GM19238 (cell line): ENCODE data around the gene NRG3.
"Not testable (repeated sequence)": the region's sequence is repeated elsewhere in the genome, so short reads cannot be mapped to it uniquely, and the experiment has no call there.

Experiments
- DNase-seq: peaks from one replicate; pipeline ENCODE4 v3.0.0; 2011; ENCODE audit warnings: low spot score; ENCODE audit not compliant: insufficient read length

NRG3 gene

DNA sequence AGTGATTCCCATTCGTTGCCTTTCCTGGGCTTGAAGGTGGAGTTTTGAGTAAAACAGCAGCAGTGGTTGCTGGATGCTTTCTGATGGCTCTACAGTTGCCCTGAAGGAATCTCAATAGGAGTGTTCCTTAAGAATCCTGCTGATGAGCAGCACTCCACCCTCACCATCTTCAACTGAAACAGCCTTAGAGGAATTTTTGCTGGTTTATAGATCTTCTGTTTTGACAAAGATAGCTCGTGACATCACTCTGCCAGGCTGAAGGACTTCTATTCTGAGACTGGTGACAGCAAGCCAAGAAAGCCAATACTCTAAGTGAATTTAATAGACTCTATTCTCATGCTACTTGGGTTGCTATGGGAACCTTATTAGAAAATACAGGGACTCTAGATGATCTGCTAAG, 1014.7 kb downstream of the NRG3 start:
- no peak for DNase-seq

GRCh38 chr10:82890573-82890972, 1015.6 kb downstream of the NRG3 start:
- no peak for DNase-seq

- DNase-seq = no peak
Measured at GRCh38 chr10:82908096-82908495, 1033.1 kb downstream of the NRG3 start.

GRCh38 chr10:82908751-82909150, 1033.8 kb downstream of the NRG3 start:
- DNase-seq = no peak

- DNase-seq = no peak
Measured at GRCh38 chr10:82910301-82910700, 1035.3 kb downstream of the NRG3 start.

GRCh38 chr10:82914655-82915136, 1039.7 kb downstream of the NRG3 start:
- DNase-seq = no peak

- DNase-seq = no peak
Measured at GRCh38 chr10:82916941-82917340, 1041.9 kb downstream of the NRG3 start.

GRCh38 chr10:82918022-82918421, 1043.0 kb downstream of the NRG3 start:
- DNase-seq = no peak

DNA sequence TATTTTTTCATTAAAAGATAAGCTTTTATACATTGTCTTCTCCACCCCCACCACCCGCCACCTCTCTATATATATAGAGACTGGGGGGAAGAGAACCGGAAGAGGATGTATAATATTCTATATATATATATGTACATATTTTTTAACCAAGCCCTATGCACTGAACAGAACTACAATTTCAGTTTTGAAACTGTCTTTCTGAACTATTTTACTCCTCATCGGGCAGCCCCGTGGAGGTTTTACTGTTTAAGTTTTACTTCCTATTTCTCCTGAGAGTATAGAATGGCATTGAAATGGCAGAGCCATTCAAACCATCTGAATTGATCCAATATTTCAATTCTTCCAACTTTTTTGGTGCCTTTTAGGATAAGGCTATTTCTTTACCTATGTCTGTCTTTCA, 1047.1 kb downstream of the NRG3 start:
- no peak for DNase-seq

- DNase-seq = no peak
Measured at GRCh38 chr10:82922755-82923154, 1047.8 kb downstream of the NRG3 start.

DNA sequence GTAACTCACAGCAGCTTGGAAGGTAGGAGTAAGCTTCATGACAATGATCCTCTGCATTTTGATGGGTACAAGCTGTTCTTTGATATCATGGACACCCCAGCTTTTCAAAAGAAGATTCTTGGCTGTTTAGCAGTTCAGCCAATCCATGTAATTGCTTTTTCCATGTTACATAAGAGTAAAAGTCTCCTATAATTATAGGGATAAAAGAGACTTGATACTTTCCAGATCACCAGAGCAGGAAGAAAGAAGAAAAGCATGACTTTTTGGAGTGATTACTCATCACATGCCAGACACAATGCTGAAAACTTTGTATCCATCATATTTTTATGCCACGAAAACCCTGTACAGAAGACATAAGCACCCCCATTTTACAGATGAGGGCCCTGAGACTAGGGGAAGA, 1049.7 kb downstream of the NRG3 start:
- DNase-seq = no peak

DNA sequence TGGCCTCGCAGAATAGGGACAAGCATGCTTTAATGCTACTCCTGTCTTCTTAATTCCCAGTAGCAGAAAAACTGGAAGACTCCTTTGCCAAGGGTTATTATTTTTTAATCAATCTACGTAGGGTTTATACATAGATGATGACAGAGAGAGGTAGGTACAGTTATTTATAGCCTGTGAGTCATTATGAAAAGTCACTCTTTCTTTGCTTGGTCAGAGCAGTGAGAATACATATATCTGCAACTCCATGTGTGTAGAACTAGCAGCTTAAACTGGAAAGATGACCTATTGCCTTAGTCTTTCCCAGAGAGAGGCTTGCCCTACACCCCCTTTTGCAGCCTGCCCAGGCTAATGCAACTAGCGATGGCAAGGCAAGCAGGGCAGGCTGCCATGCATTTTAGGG, 1050.6 kb downstream of the NRG3 start:
- DNase-seq = no peak

GRCh38 chr10:82932451-82932850, 1057.5 kb downstream of the NRG3 start:
- DNase-seq = no peak

GRCh38 chr10:82934429-82934828, 1059.4 kb downstream of the NRG3 start:
- no peak for DNase-seq

DNA sequence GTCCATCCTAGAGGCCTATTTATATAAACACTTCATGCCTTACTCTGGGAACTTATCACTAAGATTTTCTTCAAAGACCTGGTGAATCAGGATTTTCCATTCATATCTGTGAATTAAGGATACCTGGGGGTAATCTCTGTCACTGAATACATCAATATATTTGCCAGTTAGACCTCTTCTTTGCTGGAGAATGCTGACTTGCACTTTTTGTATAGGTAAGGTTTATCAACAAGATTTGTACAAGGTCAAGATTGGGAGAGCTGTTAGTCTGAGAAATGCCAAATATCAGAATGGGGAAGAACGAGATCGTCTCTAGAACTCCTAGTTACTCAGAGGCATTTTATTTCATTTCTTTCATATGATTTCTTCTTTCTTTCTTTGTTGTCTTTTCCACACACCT, 1060.0 kb downstream of the NRG3 start:
- no peak for DNase-seq

DNA sequence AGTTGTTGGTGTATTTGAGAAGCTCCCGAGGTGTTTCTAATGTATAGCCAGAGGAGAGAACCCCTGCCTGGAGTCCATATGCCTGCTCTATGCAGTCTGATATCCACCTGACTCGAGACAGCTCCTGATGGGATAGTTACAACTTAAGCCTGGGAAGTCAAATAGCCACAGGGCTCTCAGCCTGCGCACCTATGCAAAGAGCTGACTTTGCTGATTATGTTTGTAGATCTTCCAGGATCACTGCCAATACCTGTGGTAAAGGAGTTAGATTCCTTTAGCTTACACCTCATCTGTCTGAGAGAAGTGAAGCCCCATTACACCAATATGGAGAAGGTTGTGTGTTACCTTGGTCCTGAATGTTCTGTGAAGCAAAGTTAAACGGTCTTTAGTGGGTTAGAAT, 1063.3 kb downstream of the NRG3 start:
- no peak for DNase-seq

DNA sequence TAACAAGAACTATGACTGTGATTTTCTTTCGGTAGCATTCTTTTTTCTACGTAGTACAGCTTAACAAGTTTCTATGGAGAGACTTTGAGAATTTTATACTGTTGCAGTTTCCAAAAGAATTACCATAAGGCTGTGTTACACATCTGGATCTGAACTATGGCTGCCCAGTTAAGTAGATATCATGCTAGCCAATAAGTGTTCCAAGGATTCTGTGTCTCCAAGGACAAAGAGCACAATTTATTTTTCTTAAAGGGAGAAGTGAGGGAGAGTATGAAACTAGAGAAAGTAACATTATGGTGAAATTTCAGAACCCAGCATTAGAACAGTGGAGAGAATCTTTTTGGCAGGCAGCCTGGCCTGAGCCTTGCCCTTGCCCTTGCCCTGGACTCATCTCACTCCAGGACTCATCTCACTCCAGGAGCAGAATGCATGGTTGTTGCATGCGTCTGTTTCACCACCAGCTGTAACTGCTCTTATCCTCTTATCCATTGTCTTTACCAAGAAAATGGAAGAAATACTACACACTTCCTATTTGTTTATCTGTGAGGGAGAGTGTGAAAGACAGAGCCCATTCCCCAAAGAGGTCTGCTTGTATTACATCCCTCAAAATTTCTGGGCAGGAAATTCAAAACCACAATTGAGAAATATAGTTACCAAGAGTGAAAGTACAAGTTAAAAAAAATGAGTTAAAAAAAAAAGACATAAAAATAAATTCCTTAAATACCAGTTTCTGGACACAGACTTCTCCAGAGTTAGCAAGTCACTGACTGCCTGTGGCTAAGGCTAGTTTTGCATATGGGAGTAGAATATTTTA, 1067.5 kb downstream of the NRG3 start:
- no peak for DNase-seq

DNA sequence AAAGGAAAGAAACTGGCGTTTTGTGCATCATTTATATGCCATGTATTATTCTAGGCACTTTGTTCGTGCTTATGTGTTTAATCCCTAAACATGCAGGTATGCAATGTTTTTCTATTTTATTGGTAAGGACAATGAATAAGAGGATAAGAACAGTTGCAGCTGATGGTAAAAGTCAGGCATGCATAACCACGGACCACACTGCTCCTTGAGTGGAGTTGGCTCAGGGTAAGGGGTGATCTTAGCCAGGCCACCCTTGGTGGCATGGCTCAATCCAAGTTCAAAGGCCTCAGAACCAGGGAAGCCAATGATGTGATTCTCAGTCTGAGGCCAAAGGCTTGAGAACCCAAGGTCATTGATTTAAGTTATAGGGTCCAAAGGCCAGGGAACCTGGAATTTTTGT, 1068.1 kb downstream of the NRG3 start:
- no peak for DNase-seq

GRCh38 chr10:82949816-82950575, 1075.0 kb downstream of the NRG3 start:
- DNase-seq = no peak

DNA sequence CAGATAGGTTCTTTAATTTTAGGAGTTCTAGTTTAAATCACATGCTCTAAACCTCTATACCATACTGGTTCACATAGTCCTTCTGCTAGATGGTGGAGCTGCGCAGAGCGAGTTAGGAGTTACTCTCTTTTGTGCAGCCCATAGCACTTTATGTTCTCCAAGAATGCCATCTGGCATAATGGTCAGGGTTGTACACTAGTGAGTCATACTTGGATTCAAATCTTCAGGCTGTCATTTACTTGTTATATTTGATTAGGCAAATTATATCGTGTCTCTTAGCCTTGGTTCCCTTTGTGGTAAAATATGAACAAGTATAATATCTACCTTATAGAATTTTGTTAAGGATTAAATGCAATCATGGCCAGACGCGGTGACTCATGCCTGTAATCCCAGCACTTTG, 1078.3 kb downstream of the NRG3 start:
- DNase-seq = no peak

DNA sequence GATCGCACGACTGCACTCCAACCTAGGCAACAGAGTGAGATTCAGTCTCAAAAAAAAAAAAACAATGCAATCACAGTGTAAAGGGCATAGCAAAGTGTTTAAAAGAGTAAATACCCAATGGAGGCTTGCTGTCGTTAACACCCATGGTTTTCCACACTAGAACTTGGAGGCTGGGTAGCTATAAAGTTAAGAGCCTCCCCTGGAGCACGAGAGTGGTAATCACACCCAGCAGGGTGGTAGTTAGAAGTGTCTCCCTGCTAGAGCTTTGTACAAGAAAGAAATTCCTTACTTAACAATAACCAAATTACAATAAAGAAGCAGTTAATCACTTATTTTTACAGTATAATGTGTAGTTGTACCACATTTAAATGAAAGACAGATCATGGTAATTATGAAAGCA, 1078.9 kb downstream of the NRG3 start:
- DNase-seq = no peak

DNA sequence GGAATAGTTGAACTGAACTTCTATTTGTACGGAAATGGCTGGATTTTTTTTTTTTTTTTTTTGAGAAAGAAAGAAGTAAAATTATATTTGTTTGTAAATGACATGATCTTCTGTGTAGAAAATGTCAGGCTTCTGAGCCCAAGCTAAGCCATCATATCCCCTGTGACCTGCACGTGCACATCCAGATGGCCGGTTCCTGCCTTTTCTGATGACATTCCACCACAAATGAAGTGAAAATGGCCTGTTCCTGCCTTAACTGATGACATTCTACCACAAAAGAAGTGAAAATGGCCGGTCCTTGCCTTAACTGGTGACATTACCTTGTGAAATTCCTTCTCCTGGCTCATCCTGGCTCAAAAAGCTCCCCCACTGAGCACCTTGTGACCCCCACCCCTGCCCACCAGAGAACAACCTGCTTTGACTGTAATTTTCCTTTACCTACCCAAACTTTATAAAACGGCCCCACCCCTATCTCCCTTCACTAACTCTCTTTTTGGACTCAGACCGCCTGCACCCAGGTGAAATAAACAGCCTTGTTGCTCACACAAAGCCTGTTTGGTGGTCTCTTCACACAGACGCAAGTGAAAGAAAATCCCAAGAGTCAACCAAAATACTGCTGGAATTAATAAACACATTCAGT, 1085.5 kb downstream of the NRG3 start:
- not testable (repeated sequence) for DNase-seq
